ENCODE measurements around the gene MSANTD4.

- TF ChIP-seq CTCF (IDR thresholded peaks at IDR 0.05; ENCODE audit: low read depth, low read length) (no peak), EZH2phosphoT487 (IDR thresholded peaks at IDR 0.05; ENCODE audit: low read depth) (no peak)
Measured at GRCh38 chr11:106031936-106032335, 9.9 kb upstream of the MSANTD4 start.
